ENCODE data around the gene RASA2. TPM values are rescaled to one million over a fixed set of nuclear protein-coding genes. Genes with fewer than 3 reads are reported as not detected.

The RASA2 gene
- total and polyA plus RNA-seq, 10 of the 15 experiments (the other 5 are each of a cell fraction or from before 2014, with no cell fraction given) = 1.9 to 9.4 (median 7.2) TPM

- no peak for TF ChIP-seq NKRF (conservative IDR thresholded peaks at IDR 0.05)
Measured at GRCh38 chr3:141575879-141576743, 89.3 kb downstream of the RASA2 start (continued).

GRCh38 chr3:141576744-141577052, 89.9 kb downstream of the RASA2 start:
- FAIRE-seq (no peak), DNase-seq (ENCODE audit: low read depth, low spot score) (no peak), ATAC-seq (no peak)
- H4K20me1 ChIP-seq (ENCODE audit: control insufficient read depth, insufficient read depth) = no peaks in the 10 kb centered on the region
- intact Hi-C loops (cut with micrococcal nuclease; ENCODE audit: unreplicated experiment) (loop anchor here (5.0 to 10.0 kb wide), 2 partner anchors 71 to 338 kb away; no protein-coding TSS in a partner anchor), in situ Hi-C loops (cut with MboI) (no loop called here)
- no peak overlapping the region for H3K4me2 ChIP-seq (ENCODE audit: control insufficient read depth, insufficient read depth)
- no TSS peak for BruUV-seq (replicated peaks)
- ChIA-PET CTCF (interaction anchor here (0.6 to 2.3 kb wide), 14 partner anchors 10 to 703 kb away, joined by 3 to 13 read pairs (median 4); partner anchors contain the start of gene RNF7), SMC1A (ENCODE audit: uncharacterized antibody, unreplicated experiment) (interaction anchor here (0.9 to 2.1 kb wide), 5 partner anchors 10 to 337 kb away, joined by 3 to 7 read pairs (median 3); no protein-coding TSS in a partner anchor), POLR2A (no interaction called here), RAD21 (ENCODE audit: unreplicated experiment) (interaction anchor here (1.3 kb wide), 1 partner anchor 16 kb away, joined by 4 read pairs; no protein-coding TSS in a partner anchor)
- H3K79me2 ChIP-seq (ENCODE audit: control insufficient read depth, insufficient read depth, low read length) = no peaks in the 10 kb centered on the region
- no peak for TF ChIP-seq RFX5 (IDR thresholded peaks at IDR 0.05; ENCODE audit: low read depth, low read length)
- TF ChIP-seq RUNX3 (IDR thresholded peaks at IDR 0.05; ENCODE audit: low read length) = no peak
- TF ChIP-seq YY1 (IDR thresholded peaks at IDR 0.05; ENCODE audit: low read depth, low read length) = no peak
- no peak for TF ChIP-seq SMAD5 (IDR thresholded peaks at IDR 0.05; ENCODE audit: low read depth)
- TF ChIP-seq ASH2L (IDR thresholded peaks at IDR 0.05; ENCODE audit: borderline replicate concordance, low read depth) = no peak
- no peak for TF ChIP-seq YBX1 (IDR thresholded peaks at IDR 0.05)
- TF ChIP-seq ZNF274 (IDR thresholded peaks at IDR 0.05; ENCODE audit: insufficient read depth, insufficient read length) = no peak
- no peak for TF ChIP-seq USF2 (IDR thresholded peaks at IDR 0.05; ENCODE audit: borderline replicate concordance, low read depth, low read length)
- no peak for TF ChIP-seq USF1 (IDR thresholded peaks at IDR 0.05; ENCODE audit: borderline replicate concordance, extremely low read length, insufficient read depth, low read depth, low read length)
- no peak for TF ChIP-seq NFXL1 (IDR thresholded peaks at IDR 0.05; ENCODE audit: borderline replicate concordance)
- no peak for TF ChIP-seq WRNIP1 (IDR thresholded peaks at IDR 0.05; ENCODE audit: borderline replicate concordance, low read depth, low read length)
- 88% methylated on average over 1 of the region's 1 CpG for WGBS (ENCODE audit: insufficient coverage, insufficient replicate concordance, low lambda C conversion rate, missing lambda C conversion rate)
- H2AFZ ChIP-seq (ENCODE audit: control insufficient read depth, low read depth, low read length) = no peak overlapping the region
- no peak overlapping the region for H3K9ac ChIP-seq (ENCODE audit: control insufficient read depth, insufficient read depth, low read length)
- H3K4me3 ChIP-seq = no peak overlapping the region
- H3K4me1 ChIP-seq (ENCODE audit: control insufficient read depth, insufficient read depth, low read length) = peaks cover 5% of the 10 kb centered on the region; the same call in 1 of the 2 replicates
- no peaks in the 10 kb centered on the region for H3K27me3 ChIP-seq (replicated peaks in 1 of 2; ENCODE audit: control insufficient read depth in 2 of 2, insufficient read depth in 2 of 2, low read length in 1 of 2)
- no peaks in the 10 kb centered on the region for H3K9me3 ChIP-seq (replicated peaks; ENCODE audit: control insufficient read depth, insufficient read depth, low read length)
- H3K36me3 ChIP-seq (ENCODE audit: control insufficient read depth in 2 of 2, insufficient read depth in 2 of 2, low read length in 1 of 2) = peaks cover 0 to 6% of the 10 kb centered on the region in 2 experiments; a peak in 2 of 4 replicates
- no peak overlapping the region for H3K27ac ChIP-seq (ENCODE audit: control insufficient read depth, insufficient read depth)

All from GM12878 (cell line).